ENCODE results near the gene CFAP70. TPM values are rescaled to one million over a fixed set of nuclear protein-coding genes. Genes with fewer than 3 reads are reported as not detected.
A peak's percentile ranks its signal among the peaks of the same experiment; 100 is the strongest.
"Not testable (repeated sequence)": the region's sequence is repeated elsewhere in the genome, so short reads cannot be mapped to it uniquely, and the experiment has no call there.

CFAP70 gene
- total RNA-seq, 6 donors from 2014 or later = 1.2 to 54.1 (median 8.6) TPM

GRCh38 chr10:73262880-73263555 is 95.6 kb downstream of the CFAP70 start:
- no peak for ATAC-seq (ENCODE audit: low FRiP score in 2 of 2)
- TF ChIP-seq CTCF (IDR thresholded peaks at IDR 0.05) = no peak
- no peak for TF ChIP-seq POLR2AphosphoS5 (IDR thresholded peaks at IDR 0.05)
- no peak for TF ChIP-seq POLR2A (IDR thresholded peaks at IDR 0.05)
- no peak for TF ChIP-seq EP300 (IDR thresholded peaks at IDR 0.05)
- 74 to 79% methylated on average over 5 of the region's 5 CpGs for WGBS, 2 donors

GRCh38 chr10:73262105-73262730 is 96.4 kb downstream of the CFAP70 start:
- no peaks in the 10 kb centered on the region for H3K27me3 ChIP-seq
- no peak for TF ChIP-seq POLR2AphosphoS5 (IDR thresholded peaks at IDR 0.05)
- TF ChIP-seq POLR2A (IDR thresholded peaks at IDR 0.05) = no peak
- no peak for TF ChIP-seq EP300 (IDR thresholded peaks at IDR 0.05)
- TF ChIP-seq CTCF (IDR thresholded peaks at IDR 0.05) = no peak
- no peaks in the 10 kb centered on the region for H3K4me1 ChIP-seq
- peaks cover 0 to 7% (median 0%) of the 10 kb centered on the region in 4 donors for H3K9me3 ChIP-seq
- H3K4me3 ChIP-seq = no peak overlapping the region
- no peaks in the 10 kb centered on the region for H3K36me3 ChIP-seq
- DNase-seq = no peak
- no peak overlapping the region for H3K27ac ChIP-seq
- ATAC-seq (ENCODE audit: low FRiP score in 2 of 2) = no peak
- WGBS, 2 donors = 62 to 67% methylated on average over 4 of the region's 4 CpGs

More at GRCh38 chr10:73262880-73263555, 95.6 kb downstream of the CFAP70 start:
- no peak for DNase-seq
- Histone ChIP-seq H3K27me3 (no peaks in the 10 kb centered on the region), H3K9me3 (peaks cover 0 to 7% (median 0%) of the 10 kb centered on the region in 4 donors), H3K4me1 (no peaks in the 10 kb centered on the region), H3K4me3 (no peak overlapping the region), H3K36me3 (no peaks in the 10 kb centered on the region), H3K27ac (no peak overlapping the region)

- Histone ChIP-seq H3K27me3 (no peaks in the 10 kb centered on the region), H3K4me3 (no peak overlapping the region), H3K4me1 (no peaks in the 10 kb centered on the region), H3K27ac (no peak overlapping the region), H3K36me3 (no peaks in the 10 kb centered on the region), H3K9me3 (peaks cover 0 to 7% (median 0%) of the 10 kb centered on the region in 4 donors)
- DNase-seq = no peak
- ATAC-seq (ENCODE audit: low FRiP score in 2 of 2) = no peak
- TF ChIP-seq POLR2A (IDR thresholded peaks at IDR 0.05) (no peak), POLR2AphosphoS5 (IDR thresholded peaks at IDR 0.05) (no peak), EP300 (IDR thresholded peaks at IDR 0.05) (no peak), CTCF (IDR thresholded peaks at IDR 0.05) (no peak)
- WGBS, 2 donors = 93% methylated on average over 9 of the region's 9 CpGs
Measured at GRCh38 chr10:73261362-73261995, 97.2 kb downstream of the CFAP70 start.

- DNase-seq; ATAC-seq (ENCODE audit: low FRiP score in 2 of 2); H3K27me3 ChIP-seq; H3K36me3 ChIP-seq; H3K4me3 ChIP-seq; H3K4me1 ChIP-seq; H3K9me3 ChIP-seq; H3K27ac ChIP-seq: not testable (repeated sequence)
- 93 to 95% methylated on average over 10 of the region's 10 CpGs for WGBS, 2 donors
Measured at GRCh38 chr10:73258612-73259011, 100.1 kb downstream of the CFAP70 start.

GRCh38 chr10:73253225-73253555 is 105.5 kb downstream of the CFAP70 start:
- DNase-seq (no peak), ATAC-seq (ENCODE audit: low FRiP score in 2 of 2) (no peak)
- H3K4me3 ChIP-seq = peak overlapping the region; percentile 77 to 94 (median 84)
- H3K9me3 ChIP-seq = no peaks in the 10 kb centered on the region
- H3K36me3 ChIP-seq = peaks cover 0 to 26% (median 3%) of the 10 kb centered on the region in 4 donors
- H3K27ac ChIP-seq = peak overlapping the region; percentile 88 to 95 (median 90)
- no peak for TF ChIP-seq POLR2A (IDR thresholded peaks at IDR 0.05)
- TF ChIP-seq CTCF (IDR thresholded peaks at IDR 0.05) = no peak
- no peak for TF ChIP-seq EP300 (IDR thresholded peaks at IDR 0.05)
- no peak for TF ChIP-seq POLR2AphosphoS5 (IDR thresholded peaks at IDR 0.05)
- 0 to 1% methylated on average over 4 of the region's 4 CpGs for WGBS, 2 donors
- H3K27me3 ChIP-seq = no peaks in the 10 kb centered on the region
- H3K4me1 ChIP-seq = peaks cover 18 to 37% (median 19%) of the 10 kb centered on the region in 4 donors
